Common myeloid progenitor, CD34-positive (primary cell): Measurements from ENCODE around the gene PLAGL2.

Experiments
- CTCF ChIA-PET: fragments of 350-600 bp; sonication (Branson Sonifier 250); formaldehyde crosslinking; loops from one replicate; lab custom pipeline; 2021; ENCODE audit warnings: antibody characterized with exemption; lab: Charles Lee
- POLR2A ChIA-PET: fragments of 350-600 bp; sonication (Branson Sonifier 250); formaldehyde crosslinking; loops from one replicate; lab custom pipeline; 2021; ENCODE audit warnings: antibody characterized with exemption; lab: Charles Lee
- DNase-seq, 3 donors: peaks; one replicate each; pipeline versions ENCODE4 v3.0.0 to v3.0.0-alpha.2; 2013
- H3K27ac ChIP-seq, 2 experiments: 1 replicate in 1 of 2; 2 replicates in 1 of 2; pipeline ENCODE4 v1.7.0; 2013; ENCODE audit warnings: inconsistent platforms in 2 of 2, low read length in 2 of 2, mild to moderate bottlenecking in 2 of 2, low read depth in 1 of 2, moderate library complexity in 1 of 2; ENCODE audit not compliant: severe bottlenecking in 2 of 2, insufficient read depth in 1 of 2, poor library complexity in 1 of 2
- H3K27me3 ChIP-seq, 5 experiments: replicated peaks in 2 of 5; 1 replicate in 3 of 5; 2 replicates in 2 of 5; pipeline versions ENCODE4 v1.6.1 to v1.7.0; 2013; ENCODE audit warnings: low read length in 4 of 5, mild to moderate bottlenecking in 2 of 5, moderate library complexity in 2 of 5, inconsistent platforms in 1 of 5; ENCODE audit not compliant: insufficient read depth in 5 of 5, control insufficient read depth in 4 of 5
- H3K36me3 ChIP-seq, 4 experiments: 1 replicate in 2 of 4; 2 replicates in 2 of 4; pipeline versions ENCODE4 v1.6.1 to v1.7.0; 2013; ENCODE audit warnings: low read length in 3 of 4, control low read depth in 1 of 4, mild to moderate bottlenecking in 1 of 4; ENCODE audit not compliant: control insufficient read depth in 4 of 4, insufficient read depth in 4 of 4
- H3K4me1 ChIP-seq, 4 experiments: 1 replicate in 3 of 4; 2 replicates in 1 of 4; pipeline versions ENCODE4 v1.6.1 to v1.7.1; 2013; ENCODE audit warnings: low read length in 3 of 4, mild to moderate bottlenecking in 3 of 4, control low read depth in 1 of 4, inconsistent platforms in 1 of 4, moderate library complexity in 1 of 4; ENCODE audit not compliant: control insufficient read depth in 4 of 4, insufficient read depth in 4 of 4; ENCODE audit errors: control extremely low read depth in 1 of 4
- H3K4me3 ChIP-seq, 7 experiments: 1 replicate in 4 of 7; 2 replicates in 3 of 7; pipeline versions ENCODE4 v1.5.1 to v1.7.0; 2013; ENCODE audit warnings: mild to moderate bottlenecking in 7 of 7, low read length in 6 of 7, moderate library complexity in 6 of 7, inconsistent platforms in 2 of 7, low read depth in 2 of 7, control low read depth in 1 of 7; ENCODE audit not compliant: insufficient read depth in 4 of 7, control insufficient read depth in 1 of 7; ENCODE audit errors: extremely low read depth in 1 of 7
- H3K9me3 ChIP-seq, 5 experiments: 1 replicate in 4 of 5; 2 replicates in 1 of 5; pipeline versions ENCODE4 v1.6.1 to v1.7.1; 2013; ENCODE audit warnings: low read length in 4 of 5, mild to moderate bottlenecking in 2 of 5, inconsistent platforms in 1 of 5, low read depth in 1 of 5, moderate library complexity in 1 of 5; ENCODE audit not compliant: control insufficient read depth in 4 of 5, insufficient read depth in 2 of 5; ENCODE audit errors: control extremely low read depth in 1 of 5
- WGBS: methylation state at CpG from one replicate; pipeline ENCODE4 v1.1.5; 2013; ENCODE audit not compliant: insufficient coverage; 5-methylcytosine and 5-hydroxymethylcytosine counted together

Gene PLAGL2

DNA sequence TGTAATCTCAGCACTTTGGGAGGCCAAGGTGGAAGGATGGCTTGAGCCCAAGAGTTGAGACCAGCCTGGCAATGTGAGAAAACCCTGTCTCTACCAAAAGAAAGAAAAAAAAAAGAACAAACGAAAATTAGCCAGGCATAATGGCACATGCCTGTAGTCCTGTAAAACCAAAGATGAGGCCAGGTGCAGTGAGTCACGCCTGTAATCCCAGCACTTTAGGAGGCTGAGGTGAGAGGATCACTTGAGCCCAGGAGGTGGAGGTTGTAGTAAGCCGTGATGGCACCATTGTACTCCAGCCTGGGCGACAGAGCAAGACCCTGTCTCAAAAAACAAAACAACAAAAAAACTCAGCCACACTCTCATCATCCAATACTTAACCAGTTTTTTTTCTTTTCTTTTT lies 37.4 kb upstream of the PLAGL2 start:
- no peak overlapping the region for H3K27ac ChIP-seq
- 100% methylated on average over 3 of the region's 4 CpGs for WGBS
- no peaks in the 10 kb centered on the region for H3K36me3 ChIP-seq
- H3K9me3 ChIP-seq, result no peaks in the 10 kb centered on the region
- CTCF ChIA-PET, result no interaction called here
- no peaks in the 10 kb centered on the region for H3K27me3 ChIP-seq
- H3K4me1 ChIP-seq, result no peaks in the 10 kb centered on the region
- POLR2A ChIA-PET, result no interaction called here
- no peak for DNase-seq
- no peak overlapping the region for H3K4me3 ChIP-seq

DNA sequence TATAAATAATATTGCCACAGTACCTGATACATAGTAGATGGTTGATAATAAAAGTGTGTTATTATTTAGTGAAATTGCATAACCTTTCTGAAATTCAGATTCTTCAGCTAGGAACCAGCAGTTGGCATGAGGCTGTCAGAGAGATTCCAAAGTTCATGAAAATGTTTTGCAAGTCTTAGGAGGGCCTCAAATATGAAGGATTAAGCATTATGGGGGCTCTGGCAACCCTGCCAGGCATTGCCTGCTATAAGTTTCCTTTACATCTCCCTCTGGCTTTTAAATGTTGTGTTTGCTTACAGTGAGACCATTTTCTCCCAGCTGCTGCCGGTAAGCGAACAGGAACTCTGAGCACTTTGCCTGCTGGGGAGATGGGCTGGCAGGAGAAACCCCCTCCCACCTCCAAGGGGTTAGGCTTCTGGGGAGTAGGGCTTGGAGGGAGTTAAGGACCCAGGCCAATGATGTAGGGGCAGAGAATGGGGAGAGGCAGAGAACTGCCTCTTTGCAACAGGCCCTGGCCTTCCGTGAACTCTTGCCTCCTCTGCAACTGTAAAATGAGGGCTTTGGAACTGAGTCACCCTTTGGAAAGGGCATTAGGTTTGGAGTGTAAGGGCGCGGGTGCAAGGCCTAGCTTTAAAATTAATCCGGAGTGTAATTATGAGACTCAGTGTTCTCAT lies 36.7 kb upstream of the PLAGL2 start:
- H3K4me3 ChIP-seq, result no peak overlapping the region
- no peaks in the 10 kb centered on the region for H3K27me3 ChIP-seq
- ChIA-PET POLR2A (no interaction called here), CTCF (no interaction called here)
- H3K4me1 ChIP-seq, result no peaks in the 10 kb centered on the region
- no peaks in the 10 kb centered on the region for H3K36me3 ChIP-seq
- no peak for DNase-seq
- H3K9me3 ChIP-seq, result no peaks in the 10 kb centered on the region
- WGBS, result 100% methylated on average over 2 of the region's 6 CpGs
- H3K27ac ChIP-seq, result no peak overlapping the region

DNA sequence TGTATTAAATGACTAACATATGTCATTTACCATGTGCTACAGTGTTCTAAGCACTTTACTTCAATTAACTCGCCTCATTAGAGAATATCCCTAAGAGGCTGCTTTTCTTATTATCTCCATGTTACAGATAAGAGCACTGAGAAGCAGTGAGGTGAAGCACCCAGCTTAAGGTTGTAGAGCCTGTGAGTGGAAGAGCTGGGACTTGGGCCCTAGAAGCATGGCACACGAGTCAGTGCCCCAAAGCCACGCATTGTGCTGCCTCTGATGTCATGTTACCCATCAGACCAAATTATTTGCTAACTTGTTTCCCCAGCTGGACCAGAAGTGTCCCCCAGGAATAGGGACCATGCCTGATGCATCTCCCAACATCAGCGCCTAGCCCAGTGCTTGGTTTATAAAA lies 34.3 kb upstream of the PLAGL2 start:
- Histone ChIP-seq H3K27ac (no peak overlapping the region), H3K4me1 (no peaks in the 10 kb centered on the region), H3K4me3 (no peak overlapping the region), H3K27me3 (no peaks in the 10 kb centered on the region), H3K9me3 (no peaks in the 10 kb centered on the region), H3K36me3 (peaks cover 0 to 8% (median 2%) of the 10 kb centered on the region in 4 experiments)
- no peak for DNase-seq
- CTCF ChIA-PET, result interaction anchor here (1.1 to 1.6 kb wide), 2 partner anchors 10 to 11 kb away, joined by 3 read pairs; no protein-coding TSS in a partner anchor
- POLR2A ChIA-PET, result interaction anchor here (0.9 kb wide), 1 partner anchor 9 kb away, joined by 3 read pairs; no protein-coding TSS in a partner anchor
- 94% methylated on average over 3 of the region's 4 CpGs for whole genome bisulfite sequencing

DNA sequence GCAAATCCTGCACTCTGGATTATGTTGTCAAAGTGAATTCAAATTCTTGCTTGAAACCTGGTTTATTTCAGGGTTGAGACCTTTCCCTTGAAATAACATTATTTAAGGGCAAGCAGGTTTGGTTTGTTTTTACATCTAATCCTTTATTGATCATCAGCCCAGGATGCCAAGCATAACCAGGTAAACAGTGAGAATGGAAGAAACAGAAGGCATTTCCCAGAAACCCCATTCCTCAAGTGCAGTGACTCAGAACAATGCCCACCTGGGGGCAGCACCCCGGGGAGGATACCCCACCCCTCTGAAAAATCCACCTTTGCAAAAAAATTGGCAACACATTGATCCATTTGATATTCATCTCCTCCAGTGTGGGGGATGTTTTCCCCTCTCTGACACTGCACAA lies 32.7 kb upstream of the PLAGL2 start:
- Histone ChIP-seq H3K36me3 (peaks cover 0 to 24% (median 10%) of the 10 kb centered on the region in 4 experiments), H3K27ac (no peak overlapping the region), H3K27me3 (no peaks in the 10 kb centered on the region), H3K9me3 (no peaks in the 10 kb centered on the region), H3K4me3 (no peak overlapping the region), H3K4me1 (no peaks in the 10 kb centered on the region)
- no peak for DNase-seq
- WGBS, result no CpG with 5 or more reads among the region's 1 CpG
- POLR2A ChIA-PET, result no interaction called here
- CTCF ChIA-PET, result interaction anchor here (1.0 kb wide), 1 partner anchor 19 kb away, joined by 3 read pairs; no protein-coding TSS in a partner anchor

DNA sequence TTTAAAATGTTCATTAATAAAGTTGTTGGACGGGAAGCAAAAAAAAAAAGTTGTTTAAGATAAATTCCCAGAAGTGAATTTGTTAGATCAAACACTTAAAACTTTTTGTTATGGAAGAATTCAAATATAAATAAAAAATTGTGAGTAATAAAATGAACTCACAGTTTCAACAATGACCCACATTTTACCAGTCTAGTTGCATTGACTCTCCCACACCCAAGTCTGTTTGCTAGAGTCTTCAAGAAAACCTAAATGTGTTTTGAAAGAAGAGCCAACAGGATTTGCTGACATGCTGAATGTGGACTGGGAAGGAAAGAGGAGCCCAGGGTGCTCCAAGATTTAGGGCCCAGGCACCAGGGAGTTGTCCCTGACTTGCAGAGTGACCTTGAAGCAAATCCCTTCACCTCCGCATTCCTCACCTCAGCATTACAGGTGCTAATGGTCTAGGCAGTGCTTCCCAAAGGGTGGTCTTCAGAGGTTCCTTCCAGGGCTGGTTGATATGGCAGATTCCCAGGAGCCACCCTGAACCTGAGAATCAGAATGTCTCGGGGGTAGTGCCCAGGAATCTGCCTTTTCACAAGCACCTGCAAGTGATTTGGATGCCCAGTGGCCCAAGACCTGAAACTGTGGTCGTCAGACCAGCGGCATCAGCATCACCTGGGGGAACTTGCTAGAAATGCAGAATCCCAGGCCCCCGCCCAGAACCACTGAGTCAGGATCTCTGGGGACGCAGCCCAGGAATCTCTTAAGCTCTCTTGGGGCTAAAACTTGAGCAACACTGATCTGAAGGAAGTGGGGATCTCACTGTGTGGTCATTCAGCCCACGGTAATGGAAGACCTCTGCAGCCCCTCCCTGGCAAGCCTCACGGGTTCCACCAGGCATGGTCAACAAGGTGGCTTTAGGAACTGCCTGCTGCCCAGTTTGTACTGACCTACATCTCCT lies 31.2 kb upstream of the PLAGL2 start:
- Histone ChIP-seq H3K27ac (no peak overlapping the region), H3K9me3 (no peaks in the 10 kb centered on the region), H3K4me1 (peaks cover 0 to 4% (median 0%) of the 10 kb centered on the region in 4 experiments), H3K36me3 (peaks cover 0 to 37% (median 23%) of the 10 kb centered on the region in 4 experiments), H3K4me3 (no peak overlapping the region), H3K27me3 (no peaks in the 10 kb centered on the region)
- 98% methylated on average over 6 of the region's 9 CpGs for WGBS
- POLR2A ChIA-PET, result no interaction called here
- DNase-seq, result no peak
- CTCF ChIA-PET, result interaction anchor here (1.0 kb wide), 1 partner anchor 20 kb away, joined by 3 read pairs; no protein-coding TSS in a partner anchor

DNA sequence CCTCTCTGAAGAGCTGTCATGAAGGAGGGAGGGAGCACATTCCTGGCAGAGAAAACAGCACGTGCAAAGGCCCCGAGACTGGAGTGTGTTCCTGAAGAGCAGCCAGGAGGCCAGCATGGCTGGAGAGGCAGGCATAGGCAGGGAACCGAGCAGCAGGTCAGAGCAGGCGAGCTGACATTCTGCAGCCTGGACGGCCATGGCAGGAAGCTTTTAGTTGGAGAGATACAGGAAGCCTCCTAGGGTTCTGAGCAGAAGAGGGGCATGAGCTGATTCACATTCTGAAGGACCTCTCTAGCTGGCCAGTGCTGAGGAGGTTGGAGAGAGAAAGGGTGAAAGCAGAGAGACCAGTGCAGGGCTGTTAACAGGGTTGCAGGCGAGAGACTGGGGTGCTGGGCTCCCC lies 29.9 kb upstream of the PLAGL2 start:
- ChIA-PET POLR2A (no interaction called here), CTCF (no interaction called here)
- Histone ChIP-seq H3K9me3 (no peaks in the 10 kb centered on the region), H3K27ac (no peak overlapping the region), H3K27me3 (no peaks in the 10 kb centered on the region), H3K4me3 (no peak overlapping the region), H3K4me1 (peaks cover 0 to 6% (median 2%) of the 10 kb centered on the region in 4 experiments), H3K36me3 (peaks cover 0 to 50% (median 33%) of the 10 kb centered on the region in 4 experiments)
- 94% methylated on average over 5 of the region's 6 CpGs for WGBS
- no peak for DNase-seq

DNA sequence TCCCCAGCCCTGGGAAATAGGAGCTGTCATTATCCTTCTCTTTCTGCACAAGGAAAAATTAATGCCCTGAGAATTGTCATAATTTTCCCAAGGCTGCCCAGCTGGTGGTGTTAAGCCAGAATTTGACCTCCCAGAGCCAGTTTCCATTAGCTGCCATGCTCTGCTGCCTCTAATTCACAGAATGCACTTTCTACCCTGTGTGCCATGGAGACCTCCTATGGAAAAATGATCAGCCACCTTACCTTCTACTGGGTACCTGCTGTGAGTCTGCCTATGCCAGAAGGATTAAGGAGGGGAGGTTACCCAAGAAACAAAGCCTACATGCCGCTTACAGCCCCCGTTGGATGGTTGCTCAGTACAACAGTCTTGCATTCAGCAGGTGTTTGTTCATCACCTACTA lies 29.3 kb upstream of the PLAGL2 start:
- Histone ChIP-seq H3K36me3 (peaks cover 0 to 55% (median 34%) of the 10 kb centered on the region in 4 experiments), H3K27me3 (no peaks in the 10 kb centered on the region), H3K4me1 (peaks cover 2 to 12% (median 7%) of the 10 kb centered on the region in 4 experiments), H3K9me3 (no peaks in the 10 kb centered on the region), H3K27ac (no peak overlapping the region), H3K4me3 (no peak overlapping the region)
- DNase-seq, result no peak
- ChIA-PET CTCF (no interaction called here), POLR2A (no interaction called here)
- WGBS, result 92% methylated on average over 2 of the region's 2 CpGs
